ENCODE data around the gene PIP5K1B.

DNA sequence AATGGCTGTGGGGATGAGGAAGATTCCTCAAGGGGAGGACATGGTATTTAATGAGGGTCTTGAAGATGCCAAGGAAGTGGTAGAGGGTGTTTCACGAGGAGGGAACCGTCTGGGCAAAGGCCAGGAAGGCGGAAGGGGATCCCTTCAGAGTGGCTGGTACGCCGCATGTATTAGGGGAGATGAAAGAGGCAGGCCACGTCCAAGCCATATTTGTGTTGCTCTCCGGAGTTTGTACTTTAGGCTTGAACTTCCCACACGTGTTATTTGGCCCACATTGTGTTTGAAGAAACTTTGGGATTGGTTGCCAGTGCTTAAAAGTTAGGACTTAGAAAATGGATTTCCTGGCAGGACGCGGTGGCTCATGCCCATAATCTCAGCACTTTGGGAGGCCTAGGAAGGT, 331.8 kb downstream of the PIP5K1B start:
- TF ChIP-seq, protein P1, sequence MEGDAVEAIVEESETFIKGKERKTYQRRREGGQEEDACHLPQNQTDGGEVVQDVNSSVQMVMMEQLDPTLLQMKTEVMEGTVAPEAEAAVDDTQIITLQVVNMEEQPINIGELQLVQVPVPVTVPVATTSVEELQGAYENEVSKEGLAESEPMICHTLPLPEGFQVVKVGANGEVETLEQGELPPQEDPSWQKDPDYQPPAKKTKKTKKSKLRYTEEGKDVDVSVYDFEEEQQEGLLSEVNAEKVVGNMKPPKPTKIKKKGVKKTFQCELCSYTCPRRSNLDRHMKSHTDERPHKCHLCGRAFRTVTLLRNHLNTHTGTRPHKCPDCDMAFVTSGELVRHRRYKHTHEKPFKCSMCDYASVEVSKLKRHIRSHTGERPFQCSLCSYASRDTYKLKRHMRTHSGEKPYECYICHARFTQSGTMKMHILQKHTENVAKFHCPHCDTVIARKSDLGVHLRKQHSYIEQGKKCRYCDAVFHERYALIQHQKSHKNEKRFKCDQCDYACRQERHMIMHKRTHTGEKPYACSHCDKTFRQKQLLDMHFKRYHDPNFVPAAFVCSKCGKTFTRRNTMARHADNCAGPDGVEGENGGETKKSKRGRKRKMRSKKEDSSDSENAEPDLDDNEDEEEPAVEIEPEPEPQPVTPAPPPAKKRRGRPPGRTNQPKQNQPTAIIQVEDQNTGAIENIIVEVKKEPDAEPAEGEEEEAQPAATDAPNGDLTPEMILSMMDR (IDR thresholded peaks at IDR 0.05), result no peak
- no peak for TF ChIP-seq EP300 (IDR thresholded peaks at IDR 0.05)

Data from sigmoid colon (tissue), 4 donors.